Endodermal cell (in vitro differentiated cells): ENCODE measurements around the gene CERS6. TPM values are rescaled to one million over a fixed set of nuclear protein-coding genes. Genes with fewer than 3 reads are reported as not detected.
A peak's percentile ranks its signal among the peaks of the same experiment; 100 is the strongest.

ENCODE experiments used
- DNase-seq: peaks from one replicate; pipeline ENCODE4 v3.0.0-alpha.2; 2017
- H3K27ac ChIP-seq: 2 replicates; pipeline ENCODE4 v1.5.1; 2013; ENCODE audit warnings: mild to moderate bottlenecking, low read depth, low read length, moderate library complexity
- H3K27me3 ChIP-seq: 2 replicates; pipeline ENCODE4 v1.6.1; 2013; ENCODE audit warnings: mild to moderate bottlenecking, low read length, moderate library complexity; ENCODE audit not compliant: insufficient read depth, control insufficient read depth, poor library complexity, severe bottlenecking
- H3K36me3 ChIP-seq: 2 replicates; pipeline ENCODE4 v1.7.0; 2013; ENCODE audit warnings: mild to moderate bottlenecking, low read length, moderate library complexity; ENCODE audit not compliant: control insufficient read depth, insufficient read depth
- H3K4me1 ChIP-seq: one replicate; pipeline ENCODE4 v1.7.0; 2013; ENCODE audit warnings: low read length; ENCODE audit not compliant: control insufficient read depth, insufficient read depth
- H3K4me3 ChIP-seq: 2 replicates; pipeline ENCODE4 v1.5.1; 2013; ENCODE audit warnings: mild to moderate bottlenecking, low read length, moderate library complexity
- H3K9ac ChIP-seq: 2 replicates; pipeline ENCODE4 v1.6.1; 2013; ENCODE audit warnings: mild to moderate bottlenecking, low read length, moderate library complexity; ENCODE audit not compliant: poor library complexity, severe bottlenecking; ENCODE audit errors: extremely low read depth
- H3K9me3 ChIP-seq: 2 replicates; pipeline ENCODE4 v1.6.1; 2013; ENCODE audit warnings: mild to moderate bottlenecking, low read length, moderate library complexity; ENCODE audit not compliant: control insufficient read depth
- H3K27ac Mint-ChIP-seq: 2 replicates; pipeline ENCODE4 v1.8.0; 2020; ENCODE audit warnings: mixed read lengths
- H3K27me3 Mint-ChIP-seq: 2 replicates; pipeline ENCODE4 v1.8.0; 2021; ENCODE audit warnings: mild to moderate bottlenecking, mixed read lengths; ENCODE audit not compliant: insufficient read depth
- H3K36me3 Mint-ChIP-seq: 2 replicates; pipeline ENCODE4 v1.8.0; 2020; ENCODE audit warnings: low read depth, mixed read lengths
- H3K4me1 Mint-ChIP-seq: 2 replicates; pipeline ENCODE4 v1.8.0; 2020; ENCODE audit warnings: mixed read lengths
- H3K4me3 Mint-ChIP-seq: 2 replicates; pipeline ENCODE4 v1.8.0; 2020; ENCODE audit warnings: mild to moderate bottlenecking, moderate library complexity, mixed read lengths
- H3K9me3 Mint-ChIP-seq: 2 replicates; pipeline ENCODE4 v1.8.0; 2020; ENCODE audit warnings: mild to moderate bottlenecking, mixed read lengths
- WGBS, 2 experiments: methylation state at CpG; one replicate each; pipeline versions ENCODE4 v1.1.5 to v1.1.7; 2013; ENCODE audit warnings: missing lambda C conversion rate in 2 of 2, mixed read lengths in 1 of 2; ENCODE audit not compliant: insufficient coverage in 1 of 2, insufficient read length in 1 of 2; 5-methylcytosine and 5-hydroxymethylcytosine counted together
- total RNA-seq, 2 donors: library from RNA; stranded (reverse); fragmentation: NEBNext Ultra II Directional in 1 of 2; extraction: Animal tissue kit (Norgen Biotek cat#: 25700) in 1 of 2; gene quantifications; 2 replicates in 1 of 2; 3 replicates in 1 of 2; pipeline ENCODE4 v1.2.1, GENCODE V29; 2021
- TF ChIP-seq, protein P1 (sequence below): fragments of 200-600 bp; sonication (generic); conservative IDR thresholded peaks from 2 replicates; pipeline ENCODE4 v1.5.0; 2021; ENCODE audit warnings: antibody characterized with exemption, mild to moderate bottlenecking

The CERS6 gene
- total RNA-seq, 2 donors from 2014 or later, result 41.3 to 52.0 TPM

DNA sequence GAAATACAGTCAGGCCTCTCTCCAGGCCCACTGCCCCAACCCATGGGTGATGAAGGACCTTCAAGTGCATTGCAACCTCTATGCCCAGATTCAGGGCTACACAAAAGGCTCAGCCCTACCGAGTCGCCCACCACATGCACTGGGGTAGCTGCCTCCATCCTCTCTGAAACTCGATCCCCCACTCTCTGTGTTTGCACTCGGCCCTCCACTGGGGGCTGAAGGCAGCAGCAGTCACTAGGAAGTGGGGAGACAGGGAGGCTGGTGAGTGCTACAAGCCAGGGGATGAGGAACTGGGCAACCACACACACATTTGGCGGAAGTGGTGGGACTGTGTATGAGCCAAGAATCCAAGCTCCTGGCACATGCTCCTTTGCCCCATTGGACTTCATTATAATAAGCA lies 94.6 kb downstream of the CERS6 start:
- H3K27me3 Mint-ChIP-seq, result no peaks in the 10 kb centered on the region
- Histone ChIP-seq H3K27ac (no peak overlapping the region), H3K9ac (no peak overlapping the region), H3K4me3 (no peak overlapping the region), H3K36me3 (peaks cover 30% of the 10 kb centered on the region), H3K27me3 (no peaks in the 10 kb centered on the region), H3K4me1 (peaks cover 10% of the 10 kb centered on the region), H3K9me3 (peaks cover 5% of the 10 kb centered on the region)
- H3K36me3 Mint-ChIP-seq, result peaks cover 34% of the 10 kb centered on the region
- no peak overlapping the region for H3K27ac Mint-ChIP-seq
- WGBS, 2 experiments, result 90 to 91% methylated on average over 2 to 5 of the region's 5 CpGs
- no peaks in the 10 kb centered on the region for H3K9me3 Mint-ChIP-seq
- H3K4me3 Mint-ChIP-seq, result no peak overlapping the region
- peaks cover 39% of the 10 kb centered on the region for H3K4me1 Mint-ChIP-seq
- no peak for DNase-seq
- TF ChIP-seq, protein P1, sequence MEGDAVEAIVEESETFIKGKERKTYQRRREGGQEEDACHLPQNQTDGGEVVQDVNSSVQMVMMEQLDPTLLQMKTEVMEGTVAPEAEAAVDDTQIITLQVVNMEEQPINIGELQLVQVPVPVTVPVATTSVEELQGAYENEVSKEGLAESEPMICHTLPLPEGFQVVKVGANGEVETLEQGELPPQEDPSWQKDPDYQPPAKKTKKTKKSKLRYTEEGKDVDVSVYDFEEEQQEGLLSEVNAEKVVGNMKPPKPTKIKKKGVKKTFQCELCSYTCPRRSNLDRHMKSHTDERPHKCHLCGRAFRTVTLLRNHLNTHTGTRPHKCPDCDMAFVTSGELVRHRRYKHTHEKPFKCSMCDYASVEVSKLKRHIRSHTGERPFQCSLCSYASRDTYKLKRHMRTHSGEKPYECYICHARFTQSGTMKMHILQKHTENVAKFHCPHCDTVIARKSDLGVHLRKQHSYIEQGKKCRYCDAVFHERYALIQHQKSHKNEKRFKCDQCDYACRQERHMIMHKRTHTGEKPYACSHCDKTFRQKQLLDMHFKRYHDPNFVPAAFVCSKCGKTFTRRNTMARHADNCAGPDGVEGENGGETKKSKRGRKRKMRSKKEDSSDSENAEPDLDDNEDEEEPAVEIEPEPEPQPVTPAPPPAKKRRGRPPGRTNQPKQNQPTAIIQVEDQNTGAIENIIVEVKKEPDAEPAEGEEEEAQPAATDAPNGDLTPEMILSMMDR, result no peak

GRCh38 chr2:168552450-168552856 lies 96.4 kb downstream of the CERS6 start:
- H3K27me3 ChIP-seq, result no peaks in the 10 kb centered on the region
- Mint-ChIP-seq H3K9me3 (no peaks in the 10 kb centered on the region), H3K27me3 (no peaks in the 10 kb centered on the region), H3K27ac (peak overlapping the region; percentile 89), H3K36me3 (peaks cover 27% of the 10 kb centered on the region), H3K4me1 (peaks cover 32% of the 10 kb centered on the region), H3K4me3 (peak overlapping the region; percentile 30)
- DNase-seq, result peak; percentile 93
- peaks cover 28% of the 10 kb centered on the region for H3K36me3 ChIP-seq
- H3K4me1 ChIP-seq, result peaks cover 10% of the 10 kb centered on the region
- no peak overlapping the region for H3K27ac ChIP-seq
- H3K9ac ChIP-seq, result peak overlapping the region; percentile 6
- peak overlapping the region; percentile 51 for H3K4me3 ChIP-seq
- H3K9me3 ChIP-seq, result peaks cover 5% of the 10 kb centered on the region
- TF ChIP-seq, protein P1, result no peak
- WGBS, 2 experiments, result 8 to 15% methylated on average over 2 of the region's 2 CpGs

DNA sequence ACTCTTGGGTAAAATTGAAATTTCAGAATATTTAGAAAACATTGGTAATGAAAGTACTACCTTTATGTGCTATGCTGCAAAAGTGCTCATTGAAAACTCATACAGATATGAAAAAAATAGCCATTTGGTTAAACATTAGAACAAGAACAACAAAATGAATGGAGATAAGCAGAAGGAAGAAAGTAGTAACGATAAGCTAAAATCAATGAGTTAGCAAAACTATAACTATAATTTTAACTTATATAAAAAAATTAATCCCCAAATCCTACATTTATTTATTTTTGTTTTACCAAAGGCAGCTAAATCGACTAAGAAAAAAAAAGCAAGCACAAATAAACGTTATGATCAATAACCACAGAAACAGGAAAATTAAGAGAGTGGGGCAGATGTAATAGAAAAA lies 99.2 kb downstream of the CERS6 start:
- 92% methylated on average over 2 of the region's 3 CpGs; no CpG with 5 or more reads in 1 of the 2 experiments for WGBS, 2 experiments
- peaks cover 10% of the 10 kb centered on the region for H3K4me1 ChIP-seq
- peaks cover 27% of the 10 kb centered on the region for H3K4me1 Mint-ChIP-seq
- no peaks in the 10 kb centered on the region for H3K27me3 ChIP-seq
- H3K27ac Mint-ChIP-seq, result no peak overlapping the region
- no peaks in the 10 kb centered on the region for H3K27me3 Mint-ChIP-seq
- H3K9me3 ChIP-seq, result peaks cover 5% of the 10 kb centered on the region
- no peak overlapping the region for H3K4me3 Mint-ChIP-seq
- DNase-seq, result no peak
- no peak overlapping the region for H3K9ac ChIP-seq
- peaks cover 6% of the 10 kb centered on the region for H3K36me3 ChIP-seq
- H3K27ac ChIP-seq, result no peak overlapping the region
- peaks cover 4% of the 10 kb centered on the region for H3K9me3 Mint-ChIP-seq
- no peak overlapping the region for H3K4me3 ChIP-seq
- TF ChIP-seq, protein P1, result no peak
- H3K36me3 Mint-ChIP-seq, result peaks cover 19% of the 10 kb centered on the region
